ENCODE data around the gene ZCCHC2. TPM values are rescaled to one million over a fixed set of nuclear protein-coding genes. Genes with fewer than 3 reads are reported as not detected.

ZCCHC2 gene
- total and polyA plus RNA-seq, 2 donors (not counting 3 experiments of a cell fraction or from before 2014, with no cell fraction given): 16.2 to 27.2 TPM

DNA sequence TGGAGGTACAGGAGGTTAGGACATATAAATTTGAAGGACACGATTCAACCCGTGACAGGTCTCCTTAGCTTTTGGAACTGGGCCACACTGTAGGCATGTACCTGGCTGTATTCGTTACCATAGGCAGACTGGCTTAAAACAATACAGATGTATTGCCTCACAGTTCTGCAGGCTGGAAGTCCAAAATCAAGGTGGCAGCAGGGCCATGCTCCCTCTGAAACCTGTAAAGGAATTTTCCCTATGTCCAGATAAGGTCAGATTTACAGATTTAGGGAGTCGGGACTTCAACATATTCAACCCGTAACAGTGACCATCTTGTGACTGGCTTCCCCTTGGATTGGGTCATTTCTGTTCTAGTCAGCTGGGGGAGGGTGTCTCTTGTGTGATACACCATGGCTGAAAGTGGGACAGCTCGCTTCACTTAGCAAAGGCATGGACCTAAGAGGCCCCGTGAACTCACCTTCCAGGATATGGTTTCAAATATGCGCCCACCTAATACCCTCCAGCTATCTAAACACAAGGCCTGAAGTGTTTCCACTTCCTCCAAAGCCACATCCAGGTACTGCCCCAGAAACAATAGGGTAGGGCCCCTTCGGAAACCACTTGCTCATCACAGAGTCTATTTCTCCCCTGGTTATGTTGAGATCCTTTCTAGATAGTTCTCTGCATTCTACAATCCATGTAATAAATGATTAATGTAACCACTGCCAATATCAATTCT, 85.0 kb downstream of the ZCCHC2 start:
- CTCF ChIA-PET: no interaction called here
- H3K79me2 ChIP-seq (ENCODE audit: control insufficient read depth, insufficient read depth, low read length): no peaks in the 10 kb centered on the region
- no peaks in the 10 kb centered on the region for H3K9me1 ChIP-seq (replicated peaks; ENCODE audit: control insufficient read depth, extremely low read depth, insufficient read depth, low read length)
- no TSS peak for BruUV-seq (replicated peaks)
- H3K4me1 ChIP-seq (ENCODE audit: control insufficient read depth, extremely low read depth, insufficient read depth, low read length): no peaks in the 10 kb centered on the region
- no peak for DNase-seq (ENCODE audit: low read depth, low spot score)
- no peak overlapping the region for H3K4me2 ChIP-seq (ENCODE audit: insufficient read depth, low read length)
- POLR2A ChIA-PET: no interaction called here
- no peak for FAIRE-seq
- H3K27me3 ChIP-seq (ENCODE audit: control insufficient read depth in 2 of 2, insufficient read depth in 2 of 2, low read length in 2 of 2): peaks cover 26 to 33% of the 10 kb centered on the region in 2 experiments
- dilution Hi-C loops (cut with MboI; ENCODE audit: extremely low pct_ligation_motif_present, low sequenced_read_pairs): no loop called here
- intact Hi-C loops (cut with micrococcal nuclease): no loop called here
- H2AFZ ChIP-seq (ENCODE audit: low read depth, low read length): no peak overlapping the region
- no peaks in the 10 kb centered on the region for H4K20me1 ChIP-seq (replicated peaks; ENCODE audit: control insufficient read depth, extremely low read depth, insufficient read depth, low read length)
- TF ChIP-seq, protein P1, sequence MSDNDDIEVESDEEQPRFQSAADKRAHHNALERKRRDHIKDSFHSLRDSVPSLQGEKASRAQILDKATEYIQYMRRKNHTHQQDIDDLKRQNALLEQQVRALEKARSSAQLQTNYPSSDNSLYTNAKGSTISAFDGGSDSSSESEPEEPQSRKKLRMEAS (IDR thresholded peaks at IDR 0.05; ENCODE audit: insufficient read depth, insufficient read length): no peak
- TF ChIP-seq, protein P2, sequence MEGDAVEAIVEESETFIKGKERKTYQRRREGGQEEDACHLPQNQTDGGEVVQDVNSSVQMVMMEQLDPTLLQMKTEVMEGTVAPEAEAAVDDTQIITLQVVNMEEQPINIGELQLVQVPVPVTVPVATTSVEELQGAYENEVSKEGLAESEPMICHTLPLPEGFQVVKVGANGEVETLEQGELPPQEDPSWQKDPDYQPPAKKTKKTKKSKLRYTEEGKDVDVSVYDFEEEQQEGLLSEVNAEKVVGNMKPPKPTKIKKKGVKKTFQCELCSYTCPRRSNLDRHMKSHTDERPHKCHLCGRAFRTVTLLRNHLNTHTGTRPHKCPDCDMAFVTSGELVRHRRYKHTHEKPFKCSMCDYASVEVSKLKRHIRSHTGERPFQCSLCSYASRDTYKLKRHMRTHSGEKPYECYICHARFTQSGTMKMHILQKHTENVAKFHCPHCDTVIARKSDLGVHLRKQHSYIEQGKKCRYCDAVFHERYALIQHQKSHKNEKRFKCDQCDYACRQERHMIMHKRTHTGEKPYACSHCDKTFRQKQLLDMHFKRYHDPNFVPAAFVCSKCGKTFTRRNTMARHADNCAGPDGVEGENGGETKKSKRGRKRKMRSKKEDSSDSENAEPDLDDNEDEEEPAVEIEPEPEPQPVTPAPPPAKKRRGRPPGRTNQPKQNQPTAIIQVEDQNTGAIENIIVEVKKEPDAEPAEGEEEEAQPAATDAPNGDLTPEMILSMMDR (IDR thresholded peaks at IDR 0.05; ENCODE audit: extremely low read depth in 1 of 2, insufficient read depth in 1 of 2, low read depth in 1 of 2, low read length in 2 of 2): no peak
- TF ChIP-seq JUN (IDR thresholded peaks at IDR 0.05; ENCODE audit: borderline replicate concordance, insufficient read depth, insufficient read length, low read depth): no peak
- TF ChIP-seq GATA2 (IDR thresholded peaks at IDR 0.05; ENCODE audit: insufficient read depth, insufficient read length, low read depth, low read length): no peak
- TF ChIP-seq FOS (IDR thresholded peaks at IDR 0.05; ENCODE audit: borderline replicate concordance, insufficient read depth, low read length): no peak
- no peak overlapping the region for H3K27ac ChIP-seq (ENCODE audit: insufficient read depth, low read depth, low read length)
- no peak overlapping the region for H3K9ac ChIP-seq (replicated peaks; ENCODE audit: extremely low read depth, insufficient read depth, low read length)
- no peaks in the 10 kb centered on the region for H3K36me3 ChIP-seq (ENCODE audit: control insufficient read depth in 2 of 2, extremely low read depth in 1 of 2, insufficient read depth in 2 of 2, low read length in 2 of 2)
- H3K9me3 ChIP-seq (replicated peaks; ENCODE audit: control insufficient read depth, insufficient read depth, low read length): no peaks in the 10 kb centered on the region
- H3K4me3 ChIP-seq (replicated peaks in 1 of 3; ENCODE audit: insufficient read depth in 1 of 3, low read depth in 1 of 3, low read length in 3 of 3): no peak overlapping the region

Measured in endothelial cell of umbilical vein (primary cell).